ENCODE results near the gene GLOD5. TPM values are rescaled to one million over a fixed set of nuclear protein-coding genes. Genes with fewer than 3 reads are reported as not detected.

Gene GLOD5
- total and polyA plus RNA-seq, 2 of the 8 experiments (the other 6 are each of a cell fraction or from before 2014, with no cell fraction given) = 0.18 TPM; not detected in 1

DNA sequence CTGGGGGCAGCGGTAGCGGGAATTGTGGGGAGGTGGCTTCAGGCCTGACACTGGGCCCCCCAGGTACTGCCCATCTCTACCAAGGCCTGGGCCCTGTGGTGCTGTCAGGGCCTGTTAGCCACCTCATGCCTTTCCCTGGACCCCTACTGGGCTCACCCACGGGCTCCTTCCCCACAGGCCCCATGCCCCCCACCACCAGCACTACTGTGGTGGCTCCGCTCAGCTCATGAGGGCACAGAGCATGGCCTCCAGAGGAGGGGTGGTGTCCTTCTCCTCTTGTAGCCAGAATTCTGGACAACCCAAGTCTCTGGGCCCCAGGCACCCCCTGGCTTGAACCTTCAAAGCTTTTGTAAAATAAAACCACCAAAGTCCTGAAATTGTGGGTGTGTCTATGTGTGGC, 32.4 kb downstream of the GLOD5 start (continued):
- TF ChIP-seq CTBP2 (IDR thresholded peaks at IDR 0.05; ENCODE audit: borderline replicate concordance, insufficient read depth, insufficient read length, low read length) (no peak), TCF12 (IDR thresholded peaks at IDR 0.05; ENCODE audit: low read depth, low read length) (no peak), RNF2 (IDR thresholded peaks at IDR 0.05; ENCODE audit: borderline replicate concordance, low read depth, low read length, missing control alignments, poor library complexity, severe bottlenecking) (no peak), PHF8 (conservative IDR thresholded peaks at IDR 0.05; ENCODE audit: low read depth, low read length) (no peak), SRF (IDR thresholded peaks at IDR 0.05; ENCODE audit: low read depth, low read length) (no peak)

Measured in H1 (cell line).